Measurements from ENCODE around the gene NUP62CL. TPM values are rescaled to one million over a fixed set of nuclear protein-coding genes. Genes with fewer than 3 reads are reported as not detected.
"Not testable (repeated sequence)": the region's sequence is repeated elsewhere in the genome, so short reads cannot be mapped to it uniquely, and the experiment has no call there.

Gene NUP62CL
- total RNA-seq, 4 donors from 2014 or later, result 1.2 to 26.4 (median 11.9) TPM; not detected in 1

- DNase-seq, result no peak
- TF ChIP-seq POLR2A (IDR thresholded peaks at IDR 0.05) (no peak), CTCF (IDR thresholded peaks at IDR 0.05) (no peak)
- Histone ChIP-seq H3K27me3 (no peaks in the 10 kb centered on the region), H3K4me1 (no peaks in the 10 kb centered on the region), H3K27ac (no peak overlapping the region), H3K36me3 (no peaks in the 10 kb centered on the region), H3K4me3 (no peak overlapping the region), H3K9me3 (no peaks in the 10 kb centered on the region)
Observed at GRCh38 chrX:107207943-107208342, 1.7 kb upstream of the NUP62CL start.

DNA sequence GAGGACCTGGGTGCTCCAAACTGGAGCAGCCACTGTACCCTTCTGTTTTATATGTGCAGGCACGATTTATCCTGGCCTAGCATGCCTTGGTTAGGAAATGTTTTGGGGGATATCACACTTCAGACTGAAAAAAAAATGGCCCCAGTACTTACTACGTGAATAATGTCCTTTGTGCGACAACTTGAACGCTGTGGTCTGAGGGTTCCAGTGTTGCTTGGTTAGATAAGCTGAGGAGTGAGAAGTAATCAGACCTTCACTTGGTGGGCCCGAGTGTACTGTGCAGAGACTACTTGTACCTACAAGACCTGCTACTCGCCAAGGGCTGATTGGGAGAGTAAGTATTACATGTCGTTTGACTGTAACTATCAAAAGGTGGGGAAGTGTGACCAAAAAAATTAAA, 856 bp upstream of the NUP62CL start:
- TF ChIP-seq CTCF (IDR thresholded peaks at IDR 0.05), result no peak
- no peak for TF ChIP-seq POLR2A (IDR thresholded peaks at IDR 0.05)
- Histone ChIP-seq H3K9me3 (no peaks in the 10 kb centered on the region), H3K27ac (no peak overlapping the region), H3K4me3 (no peak overlapping the region), H3K36me3 (no peaks in the 10 kb centered on the region), H3K27me3 (no peaks in the 10 kb centered on the region), H3K4me1 (no peaks in the 10 kb centered on the region)
- no peak for DNase-seq

GRCh38 chrX:107206697-107207065, 448 bp upstream of the NUP62CL start:
- DNase-seq, result no peak
- no peak overlapping the region for H3K27ac ChIP-seq
- H3K36me3 ChIP-seq, result no peaks in the 10 kb centered on the region
- H3K9me3 ChIP-seq, result no peaks in the 10 kb centered on the region
- H3K4me1 ChIP-seq, result no peaks in the 10 kb centered on the region
- H3K27me3 ChIP-seq, result no peaks in the 10 kb centered on the region
- TF ChIP-seq CTCF (IDR thresholded peaks at IDR 0.05) (no peak), POLR2A (IDR thresholded peaks at IDR 0.05) (no peak)
- no peak overlapping the region for H3K4me3 ChIP-seq

DNA sequence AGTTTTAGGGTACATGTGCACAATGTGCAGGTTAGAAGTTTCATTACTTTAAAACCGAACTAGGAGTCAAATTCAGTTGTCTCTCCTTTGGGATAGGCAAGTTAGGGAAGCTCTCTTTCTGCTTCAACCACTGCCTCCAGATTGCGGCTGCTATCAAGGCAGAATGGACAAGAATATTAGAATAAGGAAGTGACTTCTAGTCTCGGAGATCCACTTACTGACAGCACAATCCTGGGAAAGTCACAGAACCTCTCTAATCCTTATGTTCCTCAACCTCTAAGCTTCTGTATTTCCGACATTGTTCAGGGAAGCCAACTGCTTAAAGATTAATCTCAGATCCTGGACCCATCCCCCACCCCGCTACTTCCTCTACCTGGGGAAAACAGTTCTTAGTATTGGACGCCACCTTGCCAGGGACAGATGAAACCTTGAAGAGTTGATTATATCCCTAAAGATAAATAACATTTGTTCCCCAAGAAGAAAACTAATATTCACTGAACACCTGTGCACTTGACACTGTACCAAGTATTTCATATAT, 2.1 kb downstream of the NUP62CL start:
- Histone ChIP-seq H3K9me3 (no peaks in the 10 kb centered on the region), H3K27ac (no peak overlapping the region), H3K4me3 (peak overlapping the region in 1 of 4 donors; percentile 9), H3K4me1 (no peaks in the 10 kb centered on the region), H3K36me3 (no peaks in the 10 kb centered on the region), H3K27me3 (no peaks in the 10 kb centered on the region)
- TF ChIP-seq CTCF (IDR thresholded peaks at IDR 0.05) (no peak), POLR2A (IDR thresholded peaks at IDR 0.05) (no peak)
- peak in 2 of 3 donors; percentile 50 to 80 for DNase-seq

- no peak for TF ChIP-seq CTCF (IDR thresholded peaks at IDR 0.05)
- TF ChIP-seq POLR2A (IDR thresholded peaks at IDR 0.05), result no peak
- DNase-seq, result no peak
Observed at GRCh38 chrX:107199491-107199890, 6.7 kb downstream of the NUP62CL start.

DNA sequence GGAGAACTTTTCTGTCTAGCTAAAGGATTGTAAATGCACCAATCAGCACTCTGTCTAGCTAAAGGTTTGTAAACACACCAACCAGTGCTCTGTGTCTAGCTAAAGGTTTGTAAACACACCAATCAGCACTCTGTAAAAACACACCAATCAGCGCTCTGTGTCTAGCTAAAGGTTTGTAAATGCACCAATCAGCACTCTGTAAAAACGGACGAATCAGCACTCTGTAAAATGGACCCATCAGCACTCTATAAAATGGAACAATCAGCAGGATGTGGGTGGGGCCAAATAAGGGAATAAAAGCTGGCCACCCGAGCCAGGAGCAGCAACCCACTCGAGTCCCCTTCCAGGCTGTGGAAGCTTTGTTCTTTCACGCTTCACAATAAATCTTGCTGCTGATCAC, 8.2 kb downstream of the NUP62CL start:
- not testable (repeated sequence) for DNase-seq, H3K9me3 ChIP-seq, H3K27ac ChIP-seq, H3K27me3 ChIP-seq, H3K4me1 ChIP-seq, H3K4me3 ChIP-seq, H3K36me3 ChIP-seq

More at GRCh38 chrX:107199491-107199890, 6.7 kb downstream of the NUP62CL start:
- no peaks in the 10 kb centered on the region for H3K9me3 ChIP-seq
- H3K4me3 ChIP-seq, result no peak overlapping the region
- H3K36me3 ChIP-seq, result no peaks in the 10 kb centered on the region
- no peak overlapping the region for H3K27ac ChIP-seq
- no peaks in the 10 kb centered on the region for H3K27me3 ChIP-seq
- no peaks in the 10 kb centered on the region for H3K4me1 ChIP-seq
